Middle frontal gyrus (tissue), 1 donor: ENCODE data around the gene EPSTI1.
"Not testable (repeated sequence)": the region's sequence is repeated elsewhere in the genome, so short reads cannot be mapped to it uniquely, and the experiment has no call there.

Source experiments
- DNase-seq: peaks from one replicate; pipeline ENCODE4 v3.0.0-alpha.2; 2015; ENCODE audit warnings: low spot score; ENCODE audit errors: extremely low spot score

Gene EPSTI1

GRCh38 chr13:42991898-42992763, at the start of gene EPSTI1:
Gene EPSTI1, minus strand, starts transcription at chr13:42992241. Its CDS starts 76 bp downstream, at chr13:42992165.
- DNase-seq, result no peak

- DNase-seq, result no peak
Measured at GRCh38 chr13:43041369-43041921, 49.4 kb upstream of the EPSTI1 start.

GRCh38 chr13:43040581-43041368, 48.7 kb upstream of the EPSTI1 start:
- not testable (repeated sequence) for DNase-seq

- DNase-seq, result no peak
Measured at GRCh38 chr13:43039966-43040365, 47.9 kb upstream of the EPSTI1 start.

- no peak for DNase-seq
Measured at GRCh38 chr13:43036351-43037250, 44.6 kb upstream of the EPSTI1 start.

- no peak for DNase-seq
Measured at GRCh38 chr13:43033038-43033437, 41.0 kb upstream of the EPSTI1 start.

GRCh38 chr13:43031881-43032280, 39.8 kb upstream of the EPSTI1 start:
- no peak for DNase-seq

- no peak for DNase-seq
Measured at GRCh38 chr13:43030548-43030947, 38.5 kb upstream of the EPSTI1 start.

GRCh38 chr13:43026262-43026661, 34.2 kb upstream of the EPSTI1 start:
- no peak for DNase-seq

- peak; percentile 85 for DNase-seq
Measured at GRCh38 chr13:43023289-43023963, 31.4 kb upstream of the EPSTI1 start, which contains the start of gene DNAJC15. Gene DNAJC15, plus strand, starts transcription at chr13:43023586. Its CDS starts 41 bp downstream, at chr13:43023627.

GRCh38 chr13:43022934-43023288, 30.9 kb upstream of the EPSTI1 start:
- no peak for DNase-seq

- no peak for DNase-seq
Measured at GRCh38 chr13:43021926-43022670, 30.1 kb upstream of the EPSTI1 start.

GRCh38 chr13:43020794-43021193, 28.8 kb upstream of the EPSTI1 start:
- no peak for DNase-seq

GRCh38 chr13:43019811-43020210, 27.8 kb upstream of the EPSTI1 start:
- DNase-seq, result no peak

- DNase-seq, result no peak
Measured at GRCh38 chr13:43016226-43016625, 24.2 kb upstream of the EPSTI1 start.

GRCh38 chr13:43014162-43014561, 22.1 kb upstream of the EPSTI1 start:
- DNase-seq, result no peak

GRCh38 chr13:43009506-43009905, 17.5 kb upstream of the EPSTI1 start:
- no peak for DNase-seq

- no peak for DNase-seq
Measured at GRCh38 chr13:43008596-43008995, 16.6 kb upstream of the EPSTI1 start.

GRCh38 chr13:43006893-43007631, 15.0 kb upstream of the EPSTI1 start:
- no peak for DNase-seq
